GM12892 (cell line): ENCODE measurements around the gene TNFRSF8.

Experiments
- POLR2A ChIP-seq: IDR thresholded peaks from 2 replicates; pipeline ENCODE4 v1.6.1; 2011; ENCODE audit warnings: low read depth, low read length, control low read depth
- TAF1 ChIP-seq: IDR thresholded peaks from 2 replicates; pipeline ENCODE4 v1.6.1; 2011; ENCODE audit warnings: low read depth, mild to moderate bottlenecking, control low read depth, low read length, borderline replicate concordance

GRCh38 chr1:12034381-12034801, 28.7 kb upstream of the TNFRSF8 start:
- no peak for TF ChIP-seq POLR2A
- no peak for TF ChIP-seq TAF1
